ENCODE data around the gene ZBTB12.
"Not testable (repeated sequence)": the region's sequence is repeated elsewhere in the genome, so short reads cannot be mapped to it uniquely, and the experiment has no call there.

ZBTB12 gene

GRCh38 chr6:31874836-31875572 lies 26.9 kb downstream of the ZBTB12 start:
- no peak for DNase-seq

- DNase-seq: no peak
Measured at GRCh38 chr6:31874084-31874670, 27.7 kb downstream of the ZBTB12 start.

- no peak for DNase-seq
Measured at GRCh38 chr6:31871046-31871659, 30.7 kb downstream of the ZBTB12 start.

- DNase-seq: no peak
Measured at GRCh38 chr6:31870385-31870921, 31.4 kb downstream of the ZBTB12 start.

- no peak for DNase-seq
Measured at GRCh38 chr6:31869343-31869742, 32.5 kb downstream of the ZBTB12 start.

GRCh38 chr6:31868658-31868971 lies 33.3 kb downstream of the ZBTB12 start:
- not testable (repeated sequence) for DNase-seq

- DNase-seq: no peak
Measured at GRCh38 chr6:31865205-31866118, 36.4 kb downstream of the ZBTB12 start.

GRCh38 chr6:31864818-31865204 lies 37.1 kb downstream of the ZBTB12 start:
- DNase-seq: no peak

GRCh38 chr6:31864123-31864562 lies 37.7 kb downstream of the ZBTB12 start:
- not testable (repeated sequence) for DNase-seq

- DNase-seq: peak; percentile 99
Measured at GRCh38 chr6:31862344-31863235, 39.3 kb downstream of the ZBTB12 start, which contains the start of gene NEU1. TSS of gene NEU1 (minus strand) at chr6:31862821. CDS start at chr6:31862776, 45 bp downstream.

- no peak for DNase-seq
Measured at GRCh38 chr6:31861919-31862343, 40.0 kb downstream of the ZBTB12 start.

GRCh38 chr6:31861150-31861549 lies 40.7 kb downstream of the ZBTB12 start:
- DNase-seq: no peak

- DNase-seq: no peak
Measured at GRCh38 chr6:31860349-31860748, 41.5 kb downstream of the ZBTB12 start.

GRCh38 chr6:31859923-31860322 lies 42.0 kb downstream of the ZBTB12 start:
- DNase-seq: no peak

- no peak for DNase-seq
Measured at GRCh38 chr6:31858707-31859106, 43.2 kb downstream of the ZBTB12 start.

- DNase-seq: not testable (repeated sequence)
Measured at GRCh38 chr6:31857774-31858173, 44.1 kb downstream of the ZBTB12 start.

GRCh38 chr6:31851980-31852718 lies 49.7 kb downstream of the ZBTB12 start:
- not testable (repeated sequence) for DNase-seq

GRCh38 chr6:31851485-31851832 lies 50.4 kb downstream of the ZBTB12 start:
- DNase-seq: no peak

GRCh38 chr6:31850765-31851484 lies 51.0 kb downstream of the ZBTB12 start:
- no peak for DNase-seq
